GM04504 (cell line): ENCODE data around the gene NRAP.

Experiments
- DNase-seq: peaks from one replicate; pipeline ENCODE4 v3.0.0-alpha.2; 2012; ENCODE audit warnings: low read depth

Gene NRAP

DNA sequence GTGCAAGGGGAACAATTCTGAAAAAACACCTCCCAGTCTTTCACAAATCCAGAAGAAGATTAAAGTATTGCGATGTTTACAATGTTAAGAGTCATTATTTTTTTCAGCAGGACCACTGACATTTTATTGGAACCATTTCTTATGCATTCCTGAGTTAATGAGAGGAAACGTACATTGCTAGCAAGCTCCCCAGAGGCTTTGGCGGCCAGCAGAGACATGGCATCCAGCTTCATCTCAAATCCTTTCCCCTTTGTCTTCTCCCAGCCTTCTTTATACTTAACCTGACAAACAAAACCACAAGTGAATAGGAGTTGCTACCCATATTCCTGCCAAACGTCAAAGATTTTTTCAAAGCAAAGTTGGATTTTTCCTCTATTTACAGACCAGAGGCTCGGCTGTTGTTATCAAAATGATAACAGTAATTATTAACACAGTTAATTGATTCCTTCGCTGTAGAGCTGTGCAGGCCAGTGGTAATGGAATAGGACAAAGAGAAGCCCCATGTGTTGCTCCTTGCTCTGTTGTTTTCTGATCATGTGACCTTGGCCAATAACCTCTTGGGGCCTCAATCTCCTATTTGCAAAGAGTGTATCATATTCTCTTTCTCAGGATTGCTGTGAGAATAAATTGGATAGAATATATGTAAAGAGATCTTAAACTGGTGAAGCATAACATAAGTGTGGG, 32.0 kb downstream of the NRAP start:
- DNase-seq: no peak

DNA sequence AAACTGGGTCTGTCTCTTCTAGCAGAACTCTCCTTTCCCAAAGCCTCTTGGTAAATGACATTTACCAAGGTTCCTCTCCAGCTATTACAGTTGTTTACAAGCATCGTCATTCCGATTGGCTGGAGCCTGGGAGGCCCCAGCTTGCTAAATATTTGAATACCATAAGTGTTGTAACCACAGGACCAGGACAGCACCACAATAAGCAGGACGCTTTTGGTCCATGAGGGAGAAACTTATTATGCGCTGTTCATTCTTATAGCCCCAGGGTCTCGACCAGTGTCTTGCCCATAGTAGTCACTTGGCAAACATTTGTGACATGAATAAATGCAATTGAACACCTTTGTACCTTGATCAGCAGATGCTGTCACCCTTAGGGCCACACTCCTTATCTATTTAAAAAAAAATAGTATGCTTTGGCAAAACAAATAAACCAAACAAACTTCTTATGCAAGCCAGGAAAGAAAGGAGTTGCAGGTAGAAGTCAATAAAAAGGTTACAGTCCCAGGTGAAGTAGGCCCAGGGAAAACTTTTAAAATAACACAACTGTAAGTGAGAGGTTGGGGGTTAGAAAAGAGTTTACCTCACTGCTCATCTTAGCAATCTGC, 32.8 kb downstream of the NRAP start:
- DNase-seq: no peak

DNA sequence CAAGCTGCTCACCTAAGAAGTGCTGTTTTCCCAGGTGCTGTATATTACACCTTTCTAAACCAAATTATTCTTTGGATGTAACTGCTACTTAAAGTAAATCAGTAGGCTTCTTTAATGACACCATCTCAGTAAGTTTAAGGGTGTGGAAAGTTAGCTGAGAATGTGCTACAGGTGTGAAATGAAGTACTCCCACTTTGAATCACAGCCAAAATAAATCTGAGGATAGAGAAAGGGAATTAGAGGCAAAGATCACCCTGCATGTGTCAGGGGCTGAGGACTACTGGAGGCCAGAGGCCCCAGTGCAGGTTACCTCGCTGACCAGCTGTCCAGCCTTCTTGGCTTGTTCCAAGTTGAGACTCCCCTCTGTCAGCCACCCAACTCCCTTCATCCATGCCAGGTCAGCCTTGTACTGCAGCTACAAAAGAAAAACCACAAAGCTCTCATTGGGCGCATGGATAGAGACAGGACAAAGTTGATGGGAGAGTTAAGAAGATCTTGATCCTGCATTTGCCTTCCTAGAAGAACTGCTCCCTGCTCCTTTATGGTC, 35.2 kb downstream of the NRAP start:
- DNase-seq: no peak

DNA sequence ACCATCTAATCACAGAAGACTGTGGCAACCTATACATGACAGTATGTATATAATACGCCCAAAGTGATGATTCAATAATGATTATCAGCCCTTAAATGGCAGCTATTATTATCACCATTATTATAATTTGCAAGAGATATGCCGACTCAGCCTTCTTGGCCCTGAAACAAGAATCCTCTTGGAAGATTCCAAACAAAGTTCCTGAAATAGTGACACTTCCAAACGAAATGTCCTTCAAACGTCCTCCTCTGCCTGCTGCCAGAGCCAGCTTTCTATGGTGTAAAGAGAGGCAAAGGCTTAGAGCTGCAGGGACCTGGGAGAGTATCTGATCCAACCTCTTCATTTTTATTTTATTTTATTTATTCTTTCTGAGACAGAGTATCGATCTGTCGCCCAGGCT, 36.0 kb downstream of the NRAP start:
- no peak for DNase-seq

DNA sequence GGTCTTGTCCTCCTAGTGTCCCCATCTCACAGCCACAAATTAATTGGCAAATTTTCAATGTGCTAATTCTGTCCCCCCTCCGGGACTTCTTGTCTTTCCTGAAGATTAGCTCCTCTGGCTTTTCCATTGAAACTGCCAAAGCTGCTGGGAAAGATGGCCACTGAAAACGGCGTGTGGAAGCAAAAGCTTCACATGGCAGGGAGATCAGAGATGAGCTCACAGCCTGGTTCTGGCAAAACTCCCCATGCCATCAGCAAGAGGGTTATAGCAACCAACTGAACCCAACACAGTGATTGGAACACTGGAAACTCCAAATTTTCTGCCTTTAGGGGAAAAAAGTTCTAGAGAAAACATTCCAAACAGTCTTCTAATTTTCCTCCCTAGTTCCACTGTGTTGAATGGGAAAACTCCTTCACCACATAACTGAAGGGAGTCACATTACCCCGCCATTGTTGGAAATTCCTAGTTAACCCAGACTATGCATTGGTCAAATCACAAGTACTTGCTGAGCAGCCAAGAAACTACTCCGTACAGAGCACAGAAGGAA, 37.0 kb downstream of the NRAP start:
- DNase-seq: no peak

GRCh38 chr10:113625461-113626186, 38.2 kb downstream of the NRAP start:
- no peak for DNase-seq

GRCh38 chr10:113622831-113623230, 41.0 kb downstream of the NRAP start:
- DNase-seq: no peak

DNA sequence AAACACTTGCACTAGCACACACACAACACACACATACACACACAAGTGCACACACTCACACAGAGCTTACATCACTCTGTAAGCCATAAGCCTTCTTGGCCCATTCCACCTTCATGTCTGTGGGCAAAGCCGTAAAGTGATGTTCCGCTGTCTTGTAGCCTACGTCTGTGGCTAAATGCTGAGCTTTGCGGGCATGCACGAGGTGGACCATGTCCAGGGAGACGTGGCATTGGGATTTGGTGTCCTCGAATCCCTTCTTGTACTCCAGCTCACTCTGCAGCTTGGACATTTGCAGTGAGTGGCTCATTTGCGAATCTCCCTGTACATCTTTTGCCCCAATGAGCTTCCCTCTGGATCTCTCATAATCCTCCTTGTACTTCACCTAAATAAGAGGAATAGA, 42.0 kb downstream of the NRAP start:
- DNase-seq: no peak

DNA sequence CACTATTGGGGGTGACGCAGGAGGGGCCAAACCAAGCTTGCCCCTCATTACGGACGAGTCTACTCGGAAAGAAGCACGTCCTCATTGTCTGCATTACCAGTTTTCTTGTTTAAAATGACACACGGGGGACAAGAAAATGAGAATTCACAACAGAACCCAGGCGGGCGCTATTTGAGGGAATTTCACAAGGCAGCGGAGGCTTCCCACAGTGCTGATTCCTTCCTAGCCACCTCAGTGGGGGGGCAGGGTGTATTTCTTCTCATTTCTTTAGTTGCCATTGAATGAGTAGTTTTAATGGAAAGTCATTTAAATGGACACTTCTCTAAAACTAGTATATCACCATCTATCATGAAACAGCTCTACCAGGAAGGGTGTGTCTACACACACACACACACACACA, 42.9 kb downstream of the NRAP start:
- no peak for DNase-seq

- no peak for DNase-seq
Measured at GRCh38 chr10:113620511-113620910, 43.3 kb downstream of the NRAP start.

DNA sequence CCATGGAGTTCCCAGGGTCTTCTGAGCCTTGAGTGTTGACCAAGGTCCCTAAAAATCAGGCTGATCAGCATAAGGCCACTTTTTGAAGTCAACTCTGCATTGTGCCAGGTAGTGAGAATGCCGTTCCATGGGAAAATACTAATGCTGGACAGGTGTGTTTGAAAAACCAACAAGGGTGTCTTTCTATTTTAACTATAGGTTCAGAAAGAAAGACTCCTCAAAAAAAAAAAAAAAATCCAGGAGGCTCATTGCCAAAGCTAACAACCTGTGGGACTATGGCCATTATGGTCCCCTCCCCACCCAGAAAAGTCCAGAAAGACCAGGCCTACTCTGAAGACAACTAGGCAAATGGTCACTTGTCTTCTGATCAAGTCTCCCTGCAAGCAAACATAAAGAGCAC, 44.4 kb downstream of the NRAP start:
- no peak for DNase-seq

DNA sequence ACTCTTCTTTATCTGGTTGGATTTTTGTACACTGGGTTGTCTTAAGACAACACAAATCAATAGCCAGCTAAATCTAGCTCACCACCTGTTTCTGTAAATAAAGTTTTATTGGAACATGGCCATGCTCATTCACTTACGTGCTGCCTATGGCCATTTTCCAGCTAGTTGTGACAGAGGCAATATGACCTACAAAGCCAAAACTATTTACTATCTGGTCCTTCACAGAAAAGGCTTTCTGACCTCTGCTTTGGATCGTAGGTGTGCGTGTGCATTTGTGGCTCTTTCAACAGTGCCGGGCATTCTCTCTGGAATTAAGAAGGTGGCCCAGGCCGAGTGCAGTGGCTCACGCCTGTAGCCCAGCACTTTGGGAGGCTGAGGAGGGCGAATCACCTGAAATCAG, 45.5 kb downstream of the NRAP start:
- DNase-seq: no peak

DNA sequence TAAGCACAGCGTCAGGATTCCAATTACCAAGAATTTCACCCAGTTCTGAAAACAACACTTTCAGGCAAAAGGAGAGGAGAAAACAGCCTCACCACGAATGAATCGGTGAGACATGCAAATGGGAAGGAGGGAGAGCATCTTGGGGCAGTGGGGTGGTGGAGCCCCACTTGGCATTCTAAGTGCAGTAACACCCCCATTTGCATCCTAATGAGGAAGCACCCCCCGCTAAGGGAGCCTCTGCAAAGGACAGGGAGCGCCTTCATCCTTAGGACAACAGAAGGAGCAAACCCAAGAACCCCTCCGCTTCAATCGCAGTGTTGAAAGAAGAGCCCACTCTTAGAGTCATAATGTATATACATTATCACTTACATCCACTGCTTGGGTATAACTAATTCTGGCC, 46.8 kb downstream of the NRAP start:
- no peak for DNase-seq

DNA sequence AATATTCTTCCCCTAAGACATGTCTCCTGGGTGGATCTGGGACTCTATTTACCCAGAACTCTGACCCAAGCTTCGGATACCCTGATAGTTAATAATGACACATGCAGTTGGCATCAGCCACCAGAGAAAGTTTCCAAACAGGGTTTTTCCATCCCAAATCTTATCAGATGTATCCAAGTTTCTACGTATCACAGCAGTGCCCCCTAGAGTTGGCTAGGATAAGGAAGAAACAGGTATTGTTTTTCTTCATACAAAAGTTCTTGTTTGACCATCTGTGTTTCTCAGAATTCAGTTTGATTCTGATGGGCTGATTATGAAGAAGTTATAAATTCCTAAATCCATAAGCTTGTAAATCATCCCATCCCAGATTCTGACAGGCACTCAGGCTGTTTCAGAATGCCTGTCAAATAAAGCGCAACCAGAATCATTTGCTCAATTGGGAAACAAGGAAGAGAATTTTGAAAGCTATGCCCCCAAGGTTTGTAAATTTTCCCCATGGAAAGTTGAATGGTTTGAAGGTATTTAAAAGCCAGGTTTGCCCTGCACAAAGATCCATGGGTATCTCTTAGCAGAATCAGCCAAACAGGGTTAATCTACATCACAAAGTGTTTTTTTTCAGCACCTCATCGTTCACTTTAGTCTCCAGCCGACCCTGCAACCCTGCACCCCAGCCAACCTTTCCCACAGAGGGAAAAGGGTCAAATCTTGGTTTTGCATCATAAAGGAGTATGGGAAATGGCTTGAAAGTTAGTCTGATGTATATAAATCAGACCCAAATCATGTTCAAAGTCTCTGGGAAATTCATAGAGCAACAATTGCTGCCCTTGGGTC, 47.4 kb downstream of the NRAP start:
- DNase-seq: peak; percentile 5

DNA sequence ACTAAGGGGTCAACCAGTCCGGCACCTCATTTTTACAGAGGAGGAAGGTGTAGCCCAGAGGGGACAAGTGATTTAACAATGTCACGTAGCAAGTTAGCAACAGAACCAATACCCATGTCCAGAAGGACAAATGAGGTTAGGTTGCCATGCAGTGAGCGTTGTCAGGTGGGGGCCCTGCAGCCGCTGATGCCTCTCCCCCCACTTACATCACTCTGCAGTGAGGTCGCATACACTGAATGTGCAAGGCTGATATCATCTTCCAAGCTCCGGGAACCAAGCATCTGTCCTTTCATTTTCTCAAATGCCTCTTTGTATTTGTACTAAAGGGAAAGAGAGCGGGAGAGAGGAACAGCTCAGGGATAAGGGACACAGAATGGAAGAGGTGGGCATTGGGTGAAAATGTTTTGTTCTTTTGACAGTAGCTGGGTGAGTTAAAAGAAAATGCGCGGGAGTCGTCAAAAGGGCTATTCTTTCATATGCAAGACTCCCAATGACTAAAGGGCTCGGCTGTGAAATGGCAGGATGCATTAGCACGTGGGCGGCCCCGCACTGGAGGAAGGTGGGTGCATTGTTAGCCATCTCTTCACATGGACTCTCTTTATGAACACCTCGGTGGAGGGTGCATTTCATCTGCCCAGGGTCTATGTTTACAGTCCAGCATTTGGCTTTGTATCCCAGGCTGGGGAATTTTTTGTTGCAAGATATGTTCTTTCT, 49.7 kb downstream of the NRAP start:
- DNase-seq: no peak

- no peak for DNase-seq
Measured at GRCh38 chr10:113613427-113613826, 50.4 kb downstream of the NRAP start.

GRCh38 chr10:113612154-113612553, 51.7 kb downstream of the NRAP start:
- DNase-seq: no peak

- DNase-seq: no peak
Measured at GRCh38 chr10:113610631-113611601, 52.9 kb downstream of the NRAP start.

GRCh38 chr10:113609704-113610108, 54.1 kb downstream of the NRAP start:
- DNase-seq: no peak
